Immature natural killer cell (primary cell): ENCODE measurements around the gene MGAT4A. TPM values are rescaled to one million over a fixed set of nuclear protein-coding genes. Genes with fewer than 3 reads are reported as not detected.

Experiments
- DNase-seq, 3 donors: peaks; one replicate each; pipeline ENCODE4 v3.0.0; 2022; ENCODE audit warnings: mixed read lengths in 1 of 3
- H3K27ac Mint-ChIP-seq, 6 donors: one replicate each; pipeline ENCODE4 v1.8.0; 2020; ENCODE audit warnings: mixed read lengths in 6 of 6, mild to moderate bottlenecking in 5 of 6, inconsistent platforms in 4 of 6, moderate library complexity in 3 of 6
- H3K27me3 Mint-ChIP-seq, 3 donors: one replicate each; pipeline ENCODE4 v1.8.0; 2020 to 2021; ENCODE audit warnings: low read depth in 3 of 3, mild to moderate bottlenecking in 3 of 3, mixed read lengths in 3 of 3, moderate library complexity in 3 of 3, inconsistent platforms in 1 of 3
- H3K36me3 Mint-ChIP-seq, 3 donors: one replicate each; pipeline ENCODE4 v1.8.0; 2020; ENCODE audit warnings: mixed read lengths in 3 of 3, inconsistent platforms in 2 of 3, mild to moderate bottlenecking in 2 of 3
- H3K4me1 Mint-ChIP-seq, 2 donors: one replicate each; pipeline ENCODE4 v1.8.0; 2020; ENCODE audit warnings: inconsistent platforms in 2 of 2, mild to moderate bottlenecking in 2 of 2, mixed read lengths in 2 of 2, moderate library complexity in 1 of 2
- H3K4me3 Mint-ChIP-seq, 5 donors: one replicate each; pipeline ENCODE4 v1.8.0; 2020; ENCODE audit warnings: mild to moderate bottlenecking in 5 of 5, mixed read lengths in 5 of 5, inconsistent platforms in 3 of 5, moderate library complexity in 3 of 5
- H3K9me3 Mint-ChIP-seq, 6 donors: one replicate each; pipeline ENCODE4 v1.8.0; 2020; ENCODE audit warnings: mild to moderate bottlenecking in 6 of 6, mixed read lengths in 6 of 6, inconsistent platforms in 4 of 6, moderate library complexity in 3 of 6
- polyA plus RNA-seq, 3 donors: library from polyadenylated mRNA; unstranded; fragments of 300-500 nt; fragmentation: Illumina TruSeq; gene quantifications; one replicate each; pipeline ENCODE4 v1.2.3, GENCODE V29; 2021

Gene MGAT4A
- polyA plus RNA-seq, 3 donors from 2014 or later: 113 to 155 (median 128) TPM

- Mint-ChIP-seq H3K27me3 (peaks cover 0 to 4% (median 0%) of the 10 kb centered on the region in 3 donors), H3K4me3 (no peak overlapping the region), H3K36me3 (peaks cover 16 to 48% (median 20%) of the 10 kb centered on the region in 3 donors), H3K27ac (peak overlapping the region in 4 of 6 donors; percentile 14 to 80 (median 35)), H3K9me3 (no peaks in the 10 kb centered on the region), H3K4me1 (peaks cover 0 to 16% of the 10 kb centered on the region in 2 donors)
- no peak for DNase-seq
Observed at GRCh38 chr2:98586551-98587140, 144.3 kb downstream of the MGAT4A start.

DNA sequence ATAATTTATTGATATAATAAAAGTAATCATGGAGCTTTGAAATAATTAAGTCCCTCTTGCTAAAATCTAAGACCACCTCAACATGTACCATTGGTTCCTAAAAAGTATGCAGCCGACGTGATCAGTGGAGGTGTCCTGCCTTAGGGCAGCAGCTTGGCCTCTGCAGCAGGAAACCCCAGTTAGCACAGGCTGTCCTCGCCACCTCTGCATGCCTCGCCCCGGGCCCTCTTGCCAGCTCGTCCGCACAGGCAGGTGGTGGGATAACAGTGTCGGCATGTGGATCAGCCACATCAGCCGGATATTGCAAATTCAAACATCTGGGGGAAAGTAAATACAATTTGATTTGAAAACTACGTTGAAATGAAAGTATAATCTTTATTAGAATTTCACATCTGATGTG, 145.5 kb downstream of the MGAT4A start:
- Mint-ChIP-seq H3K9me3 (no peaks in the 10 kb centered on the region), H3K36me3 (peaks cover 3 to 45% (median 8%) of the 10 kb centered on the region in 3 donors), H3K27me3 (peaks cover 0 to 5% (median 0%) of the 10 kb centered on the region in 3 donors), H3K4me1 (peaks cover 0 to 19% of the 10 kb centered on the region in 2 donors), H3K27ac (peak overlapping the region in 5 of 6 donors; percentile 13 to 71 (median 36)), H3K4me3 (no peak overlapping the region)
- DNase-seq: no peak

GRCh38 chr2:98583816-98584618, 146.9 kb downstream of the MGAT4A start:
- Mint-ChIP-seq H3K4me1 (peaks cover 0 to 19% of the 10 kb centered on the region in 2 donors), H3K4me3 (no peak overlapping the region), H3K36me3 (peaks cover 3 to 42% (median 4%) of the 10 kb centered on the region in 3 donors), H3K27me3 (peaks cover 0 to 7% (median 0%) of the 10 kb centered on the region in 3 donors), H3K27ac (no peak overlapping the region), H3K9me3 (no peaks in the 10 kb centered on the region)
- no peak for DNase-seq

DNA sequence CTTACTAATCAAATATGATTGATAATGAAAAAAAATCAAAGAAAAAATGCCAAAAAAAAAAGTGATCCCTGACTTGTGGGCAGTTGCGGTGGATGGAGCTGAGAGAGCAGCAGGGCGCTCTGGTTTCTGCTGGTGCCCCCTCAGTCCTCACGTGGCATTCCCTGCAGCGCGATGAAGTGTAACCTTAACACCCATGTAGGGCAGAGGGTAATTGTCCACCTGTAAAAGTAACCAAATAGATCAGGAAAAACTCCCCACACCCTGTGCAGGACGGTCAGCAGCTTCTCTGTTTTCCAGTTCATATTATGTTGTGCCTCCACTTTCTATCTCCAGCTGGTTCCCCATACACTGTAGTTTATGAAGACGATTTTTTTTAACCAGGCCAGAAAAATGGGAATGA, 147.7 kb downstream of the MGAT4A start:
- DNase-seq: no peak
- Mint-ChIP-seq H3K4me3 (no peak overlapping the region), H3K36me3 (peaks cover 3 to 45% (median 4%) of the 10 kb centered on the region in 3 donors), H3K27me3 (peaks cover 0 to 7% (median 0%) of the 10 kb centered on the region in 3 donors), H3K27ac (no peak overlapping the region), H3K4me1 (peaks cover 0 to 19% of the 10 kb centered on the region in 2 donors), H3K9me3 (no peaks in the 10 kb centered on the region)

- H3K36me3 Mint-ChIP-seq: peaks cover 7 to 45% (median 9%) of the 10 kb centered on the region in 3 donors
- H3K4me1 Mint-ChIP-seq: peaks cover 0 to 19% of the 10 kb centered on the region in 2 donors
- no peak overlapping the region for H3K4me3 Mint-ChIP-seq
- peaks cover 0 to 5% (median under 1%) of the 10 kb centered on the region in 3 donors for H3K27me3 Mint-ChIP-seq
- H3K27ac Mint-ChIP-seq: peak overlapping the region in 1 of 6 donors; percentile 25
- no peak for DNase-seq
- H3K9me3 Mint-ChIP-seq: no peaks in the 10 kb centered on the region
Observed at GRCh38 chr2:98582523-98582922, 148.4 kb downstream of the MGAT4A start.

DNA sequence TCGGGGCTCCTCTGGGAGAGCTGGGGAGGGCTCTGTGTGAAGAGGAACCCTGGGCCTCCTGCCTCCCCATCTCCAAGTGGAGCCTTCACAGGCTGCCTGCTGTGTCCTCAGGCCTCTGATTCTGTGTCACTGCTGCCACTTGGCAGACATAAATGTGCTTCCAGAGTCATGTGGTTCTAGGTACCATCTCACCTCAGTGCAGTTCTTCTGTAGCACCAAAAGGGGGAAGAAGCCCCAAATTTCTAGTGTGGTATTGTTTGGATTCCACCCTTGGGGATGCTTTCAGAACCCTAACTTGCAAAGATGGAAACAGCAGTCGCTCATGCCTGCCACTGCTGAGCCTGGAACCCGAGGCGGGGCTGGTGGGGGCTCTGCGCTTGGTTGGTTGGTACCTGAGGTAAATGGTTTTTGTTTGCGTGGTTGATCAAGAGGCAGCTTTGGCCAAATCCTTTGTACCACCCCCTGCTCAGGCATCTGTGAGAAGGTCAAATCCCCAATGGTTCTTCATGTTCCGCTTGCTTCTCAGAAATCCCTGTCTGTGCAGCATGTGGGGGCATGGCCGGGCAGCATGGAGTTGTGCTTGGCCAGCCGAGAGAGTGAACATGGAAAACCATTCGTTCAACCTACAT, 150.2 kb downstream of the MGAT4A start:
- H3K36me3 Mint-ChIP-seq: peaks cover 8 to 50% (median 17%) of the 10 kb centered on the region in 3 donors
- DNase-seq: no peak
- no peak overlapping the region for H3K4me3 Mint-ChIP-seq
- H3K9me3 Mint-ChIP-seq: no peaks in the 10 kb centered on the region
- peaks cover 0 to 7% (median 5%) of the 10 kb centered on the region in 3 donors for H3K27me3 Mint-ChIP-seq
- peak overlapping the region in 5 of 6 donors; percentile 5 to 82 (median 47) for H3K27ac Mint-ChIP-seq
- H3K4me1 Mint-ChIP-seq: peaks cover 0 to 13% of the 10 kb centered on the region in 2 donors

DNA sequence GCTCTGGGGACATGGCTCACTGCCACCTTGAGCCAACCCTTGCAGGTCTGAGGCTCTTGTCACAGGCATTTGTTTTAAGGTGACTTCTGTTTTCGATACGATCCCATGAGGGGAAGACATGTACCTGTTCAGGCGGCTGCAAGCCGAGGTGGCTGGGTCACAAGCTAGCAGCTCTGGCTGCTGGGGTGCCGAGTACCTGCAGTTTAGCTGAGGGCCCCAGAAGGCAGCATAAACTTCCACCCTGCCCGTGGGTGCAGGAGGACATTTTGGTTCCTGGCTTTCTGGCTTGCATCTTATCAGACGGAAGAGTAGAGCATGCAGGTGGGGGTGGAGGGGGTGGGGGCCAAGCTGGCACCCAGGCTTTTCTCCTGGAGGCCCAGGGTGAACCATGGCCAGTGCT, 151.0 kb downstream of the MGAT4A start:
- H3K9me3 Mint-ChIP-seq: no peaks in the 10 kb centered on the region
- DNase-seq: no peak
- no peak overlapping the region for H3K4me3 Mint-ChIP-seq
- peaks cover 8 to 51% (median 20%) of the 10 kb centered on the region in 3 donors for H3K36me3 Mint-ChIP-seq
- peaks cover 0 to 12% of the 10 kb centered on the region in 2 donors for H3K4me1 Mint-ChIP-seq
- H3K27ac Mint-ChIP-seq: peak overlapping the region in 5 of 6 donors; percentile 3 to 56 (median 43)
- peaks cover 0 to 7% (median 5%) of the 10 kb centered on the region in 3 donors for H3K27me3 Mint-ChIP-seq

GRCh38 chr2:98578231-98578630, 152.7 kb downstream of the MGAT4A start:
- Mint-ChIP-seq H3K4me3 (no peak overlapping the region), H3K4me1 (peaks cover 0 to 9% of the 10 kb centered on the region in 2 donors), H3K9me3 (no peaks in the 10 kb centered on the region), H3K27ac (no peak overlapping the region), H3K36me3 (peaks cover 5 to 52% (median 18%) of the 10 kb centered on the region in 3 donors), H3K27me3 (peaks cover 0 to 9% (median 8%) of the 10 kb centered on the region in 3 donors)
- DNase-seq: no peak

- Mint-ChIP-seq H3K4me3 (no peak overlapping the region), H3K36me3 (peaks cover 5 to 51% (median 18%) of the 10 kb centered on the region in 3 donors), H3K27me3 (peaks cover 4 to 9% (median 5%) of the 10 kb centered on the region in 3 donors), H3K4me1 (peaks cover 0 to 9% of the 10 kb centered on the region in 2 donors), H3K27ac (peak overlapping the region in 1 of 6 donors; percentile 43), H3K9me3 (no peaks in the 10 kb centered on the region)
- DNase-seq: no peak
Observed at GRCh38 chr2:98577313-98577712, 153.6 kb downstream of the MGAT4A start.

DNA sequence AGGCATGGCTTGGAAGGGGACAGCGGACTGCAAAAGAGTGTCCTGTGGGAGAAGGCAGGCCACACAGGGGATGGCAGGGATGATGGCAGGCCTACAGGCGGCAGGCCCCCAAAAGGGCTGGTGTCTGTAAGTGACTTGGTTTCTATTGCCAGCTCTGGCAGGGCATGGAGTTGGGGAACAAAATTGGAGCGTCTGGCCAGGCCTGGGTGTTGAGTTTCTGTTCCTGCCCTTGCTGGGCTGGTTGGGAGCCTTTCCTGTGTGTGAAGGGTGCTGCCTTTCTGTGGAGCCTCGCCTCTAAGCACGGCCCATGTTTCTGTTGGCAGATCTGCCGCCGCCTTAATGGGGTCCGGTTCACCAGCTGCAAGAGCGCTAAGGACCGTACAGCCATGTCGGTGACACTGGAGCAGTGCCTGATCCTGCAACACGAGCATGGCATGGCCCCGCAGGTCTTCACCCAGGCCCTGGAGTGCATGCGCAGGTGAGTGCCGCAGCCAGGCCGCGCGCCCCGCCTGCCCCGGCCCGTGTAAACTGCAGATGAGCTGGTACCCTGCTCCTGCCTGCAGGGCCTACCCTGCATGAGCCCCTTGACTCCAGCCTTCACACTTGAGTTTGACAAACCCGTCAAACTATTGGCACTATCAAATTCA, 154.1 kb downstream of the MGAT4A start:
- peak overlapping the region in 3 of 6 donors; percentile 38 to 55 (median 43) for H3K27ac Mint-ChIP-seq
- H3K9me3 Mint-ChIP-seq: no peaks in the 10 kb centered on the region
- peaks cover 0 to 9% of the 10 kb centered on the region in 2 donors for H3K4me1 Mint-ChIP-seq
- peaks cover 4 to 9% (median 5%) of the 10 kb centered on the region in 3 donors for H3K27me3 Mint-ChIP-seq
- H3K36me3 Mint-ChIP-seq: peaks cover 5 to 51% (median 18%) of the 10 kb centered on the region in 3 donors
- no peak overlapping the region for H3K4me3 Mint-ChIP-seq
- no peak for DNase-seq

- Mint-ChIP-seq H3K27me3 (peaks cover 4 to 12% (median 4%) of the 10 kb centered on the region in 3 donors), H3K27ac (peak overlapping the region in 3 of 6 donors; percentile 34 to 55 (median 37)), H3K4me3 (no peak overlapping the region), H3K9me3 (no peaks in the 10 kb centered on the region), H3K4me1 (peaks cover 0 to 7% of the 10 kb centered on the region in 2 donors), H3K36me3 (peaks cover 15 to 54% (median 24%) of the 10 kb centered on the region in 3 donors)
- no peak for DNase-seq
Observed at GRCh38 chr2:98573426-98573825, 157.5 kb downstream of the MGAT4A start.

GRCh38 chr2:98572676-98573075, 158.3 kb downstream of the MGAT4A start:
- peaks cover 13 to 51% (median 21%) of the 10 kb centered on the region in 3 donors for H3K36me3 Mint-ChIP-seq
- no peaks in the 10 kb centered on the region for H3K9me3 Mint-ChIP-seq
- H3K27me3 Mint-ChIP-seq: peaks cover 4 to 12% (median 4%) of the 10 kb centered on the region in 3 donors
- peak overlapping the region in 2 of 6 donors; percentile 12 to 37 for H3K27ac Mint-ChIP-seq
- no peak for DNase-seq
- peaks cover 0 to 7% of the 10 kb centered on the region in 2 donors for H3K4me1 Mint-ChIP-seq
- no peak overlapping the region for H3K4me3 Mint-ChIP-seq

DNA sequence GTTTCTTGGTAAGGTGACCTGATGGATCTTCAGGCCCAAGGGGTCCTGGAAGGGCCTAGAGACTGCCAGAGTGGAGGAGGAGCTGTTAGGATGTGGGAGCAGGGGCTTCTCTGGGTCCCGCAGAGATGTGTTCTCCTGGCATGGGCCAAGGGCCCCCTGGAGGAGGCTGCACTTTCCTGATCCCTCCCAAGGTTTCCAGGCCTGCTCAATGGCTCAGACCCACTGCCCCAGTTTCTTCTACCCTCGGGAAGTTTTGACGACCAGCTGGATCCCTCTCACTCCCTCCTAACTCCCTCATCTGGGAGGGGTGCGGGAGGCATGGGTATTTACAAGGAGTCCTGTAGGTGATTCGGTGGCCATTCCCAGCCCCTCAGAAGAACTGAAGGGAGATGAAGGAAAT, 158.7 kb downstream of the MGAT4A start:
- DNase-seq: no peak
- Mint-ChIP-seq H3K36me3 (peaks cover 11 to 46% (median 16%) of the 10 kb centered on the region in 3 donors), H3K4me1 (peaks cover 0 to 9% of the 10 kb centered on the region in 2 donors), H3K27me3 (peaks cover 4 to 10% (median 6%) of the 10 kb centered on the region in 3 donors), H3K27ac (peak overlapping the region in 2 of 6 donors; percentile 2 to 12), H3K4me3 (no peak overlapping the region), H3K9me3 (no peaks in the 10 kb centered on the region)
